ENCODE results near the gene DAAM2.

- TF ChIP-seq CTCF (IDR thresholded peaks at IDR 0.05) (no peak), POLR2A (IDR thresholded peaks at IDR 0.05) (no peak)
Observed at GRCh38 chr6:39899554-39900295, 107.5 kb downstream of the DAAM2 start.
